Muscle of leg (tissue), 11 donors: ENCODE measurements around the gene CCDC73. TPM values are rescaled to one million over a fixed set of nuclear protein-coding genes. Genes with fewer than 3 reads are reported as not detected.
"Not testable (repeated sequence)": the region's sequence is repeated elsewhere in the genome, so short reads cannot be mapped to it uniquely, and the experiment has no call there.

Experiments used
- DNase-seq: peaks from one replicate; pipeline ENCODE4 v3.0.0; 2013
- H3K27ac ChIP-seq: one replicate; pipeline ENCODE4 v1.5.1; 2013; ENCODE audit warnings: mild to moderate bottlenecking, low read length, control low read depth
- H3K27me3 ChIP-seq: one replicate; pipeline ENCODE4 v1.6.1; 2013; ENCODE audit warnings: low read length; ENCODE audit not compliant: control insufficient read depth, insufficient read depth
- H3K36me3 ChIP-seq: one replicate; pipeline ENCODE4 v1.6.1; 2013; ENCODE audit warnings: low read length; ENCODE audit not compliant: control insufficient read depth, insufficient read depth
- H3K4me1 ChIP-seq: one replicate; pipeline ENCODE4 v1.6.1; 2013; ENCODE audit warnings: low read length; ENCODE audit not compliant: control insufficient read depth, insufficient read depth
- H3K4me3 ChIP-seq: one replicate; pipeline ENCODE4 v1.5.1; 2013; ENCODE audit warnings: low read length, control low read depth
- H3K9me3 ChIP-seq: replicated peaks from 2 replicates; pipeline ENCODE4 v1.6.1; 2013; ENCODE audit warnings: low read depth, low read length; ENCODE audit not compliant: control insufficient read depth
- WGBS: methylation state at CpG from one replicate; pipeline ENCODE4 v1.1.5; 2013; ENCODE audit warnings: missing lambda C conversion rate; ENCODE audit not compliant: insufficient coverage; 5-methylcytosine and 5-hydroxymethylcytosine counted together
- polyA plus RNA-seq, 8 donors: library from polyadenylated mRNA; unstranded; fragments of 120-200 nt; gene quantifications; one replicate each; pipeline versions ENCODE4 v1.2.1 to v1.2.3, GENCODE V29; 2013; ENCODE audit warnings: inconsistent platforms in 1 of 8, low replicate concordance in 1 of 8; ENCODE audit not compliant: insufficient read length in 8 of 8, insufficient read depth in 1 of 8
- total RNA-seq: library from RNA; stranded (reverse); fragments of 120-200 nt; gene quantifications from one replicate; pipeline ENCODE4 v1.2.4, GENCODE V29; 2013

CCDC73 gene
- total and polyA plus RNA-seq, 9 donors, result 0.02 to 0.42 (median 0.03) TPM; not detected in 5

DNA sequence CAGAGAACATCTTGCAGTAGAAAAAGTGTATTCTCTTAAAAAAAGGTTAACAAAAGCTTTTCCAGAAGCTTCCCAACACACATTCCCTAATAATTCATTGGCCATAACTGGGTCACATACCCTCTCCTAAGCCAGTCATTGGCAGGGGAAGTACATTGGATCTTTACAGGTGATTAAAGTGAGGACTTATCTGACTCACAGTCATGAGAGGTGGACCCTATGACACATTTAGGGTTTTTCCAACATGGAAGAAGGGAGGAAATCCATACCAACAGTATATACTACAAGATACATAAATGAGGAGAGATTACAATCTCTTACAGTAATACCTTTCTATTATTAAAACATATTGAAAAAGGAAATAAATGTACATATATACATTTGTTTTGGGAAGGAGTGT lies 72.2 kb downstream of the CCDC73 start:
- no peak overlapping the region for H3K27ac ChIP-seq
- no peaks in the 10 kb centered on the region for H3K27me3 ChIP-seq
- no peaks in the 10 kb centered on the region for H3K4me1 ChIP-seq
- no peak overlapping the region for H3K4me3 ChIP-seq
- H3K9me3 ChIP-seq, result no peaks in the 10 kb centered on the region
- no peaks in the 10 kb centered on the region for H3K36me3 ChIP-seq
- DNase-seq, result no peak

GRCh38 chr11:32713496-32713895 lies 81.0 kb downstream of the CCDC73 start:
- no peaks in the 10 kb centered on the region for H3K4me1 ChIP-seq
- H3K36me3 ChIP-seq, result no peaks in the 10 kb centered on the region
- WGBS, result no CpG with 5 or more reads among the region's 1 CpG
- H3K9me3 ChIP-seq, result no peaks in the 10 kb centered on the region
- no peak for DNase-seq
- H3K4me3 ChIP-seq, result no peak overlapping the region
- H3K27ac ChIP-seq, result no peak overlapping the region
- no peaks in the 10 kb centered on the region for H3K27me3 ChIP-seq

DNA sequence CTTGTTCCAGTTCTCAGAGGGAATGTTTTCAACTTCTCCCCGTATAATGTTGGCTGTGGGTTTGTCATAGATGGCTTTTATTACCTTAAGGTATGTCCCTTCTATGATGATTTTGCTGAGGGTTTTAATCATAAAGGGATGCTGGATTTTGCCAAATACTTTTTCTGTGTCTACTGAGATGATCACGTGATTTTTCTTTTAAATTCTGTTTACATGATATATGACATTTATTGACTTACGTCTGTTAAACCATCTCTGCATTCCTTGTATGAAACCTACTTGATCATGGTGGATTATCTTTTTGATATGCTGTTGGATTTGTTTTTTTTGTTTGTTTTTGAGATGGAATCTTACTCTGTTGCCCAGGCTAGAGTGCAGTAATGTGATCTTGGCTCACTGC lies 85.5 kb downstream of the CCDC73 start:
- not testable (repeated sequence) for H3K4me3 ChIP-seq, H3K27me3 ChIP-seq, H3K4me1 ChIP-seq, DNase-seq, H3K9me3 ChIP-seq, H3K36me3 ChIP-seq, H3K27ac ChIP-seq
- 100% methylated on average over 1 of the region's 3 CpGs for WGBS

DNA sequence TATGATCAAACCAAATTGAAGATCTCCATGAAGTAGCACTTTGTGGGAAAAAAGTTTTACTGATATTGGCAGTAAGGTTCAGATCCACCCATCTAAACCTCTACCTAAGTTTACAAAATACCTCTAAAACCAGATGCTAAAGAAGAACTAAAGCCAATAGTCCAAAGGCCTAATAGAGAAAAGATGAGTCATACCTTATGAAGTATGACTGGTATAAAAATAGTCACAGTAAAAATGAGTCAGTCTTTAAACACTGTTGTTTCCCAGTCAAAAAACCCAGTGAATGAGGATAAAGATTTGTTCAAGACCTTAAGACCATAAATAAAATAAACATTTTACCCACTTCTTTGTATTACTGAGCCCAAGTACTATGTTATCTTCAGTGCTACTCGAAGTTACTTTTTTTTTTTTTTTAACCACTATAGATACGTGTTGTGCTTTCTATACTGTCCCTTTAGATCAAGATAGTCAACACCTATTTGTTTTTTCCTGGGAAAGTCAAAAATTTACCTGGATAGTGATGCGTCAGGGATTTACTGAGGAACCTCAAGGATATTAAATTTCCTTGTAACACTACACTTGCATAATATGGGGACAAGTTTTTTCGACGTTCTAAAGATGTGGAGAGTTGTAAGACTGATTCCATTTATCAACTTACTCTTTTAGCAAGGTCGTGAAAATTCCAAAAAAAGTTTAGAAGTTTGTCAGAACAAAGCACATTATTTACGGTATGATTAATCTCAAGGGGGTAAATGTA lies 87.3 kb downstream of the CCDC73 start:
- H3K9me3 ChIP-seq, result peaks cover 4% of the 10 kb centered on the region
- H3K4me1 ChIP-seq, result no peaks in the 10 kb centered on the region
- DNase-seq, result no peak
- H3K36me3 ChIP-seq, result no peaks in the 10 kb centered on the region
- no peaks in the 10 kb centered on the region for H3K27me3 ChIP-seq
- WGBS, result no CpG with 5 or more reads among the region's 7 CpGs
- no peak overlapping the region for H3K4me3 ChIP-seq
- H3K27ac ChIP-seq, result no peak overlapping the region

GRCh38 chr11:32705309-32706033 lies 89.0 kb downstream of the CCDC73 start:
- 92% methylated on average over 9 of the region's 12 CpGs for WGBS
- Histone ChIP-seq H3K4me3 (no peak overlapping the region), H3K27ac (no peak overlapping the region), H3K4me1 (no peaks in the 10 kb centered on the region), H3K27me3 (no peaks in the 10 kb centered on the region), H3K9me3 (peaks cover 4% of the 10 kb centered on the region), H3K36me3 (no peaks in the 10 kb centered on the region)
- DNase-seq, result no peak

DNA sequence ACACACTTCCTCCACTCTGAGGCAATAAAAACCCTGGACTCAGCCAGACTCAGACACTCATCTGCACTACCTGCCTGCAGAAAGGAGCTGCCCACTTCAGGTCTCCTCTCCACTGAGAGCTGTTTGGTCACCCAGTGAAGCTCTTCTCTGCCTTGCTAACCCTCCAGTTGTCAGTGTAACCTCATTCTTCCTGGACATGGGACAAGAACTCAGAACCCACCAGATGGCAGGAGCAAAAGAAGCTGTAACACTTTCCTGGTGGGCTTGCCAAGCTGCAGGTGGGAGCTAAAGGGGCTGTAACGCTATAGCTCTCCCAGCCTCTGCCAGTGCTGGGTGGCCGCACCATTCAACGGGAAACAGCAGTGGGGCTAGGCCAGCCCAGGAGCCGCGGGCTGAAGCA lies 89.7 kb downstream of the CCDC73 start:
- H3K4me1 ChIP-seq, result no peaks in the 10 kb centered on the region
- H3K27me3 ChIP-seq, result no peaks in the 10 kb centered on the region
- H3K9me3 ChIP-seq, result peaks cover 4% of the 10 kb centered on the region
- no peak overlapping the region for H3K27ac ChIP-seq
- no peak for DNase-seq
- no peaks in the 10 kb centered on the region for H3K36me3 ChIP-seq
- 100% methylated on average over 1 of the region's 5 CpGs for WGBS
- no peak overlapping the region for H3K4me3 ChIP-seq

GRCh38 chr11:32704261-32704660 lies 90.2 kb downstream of the CCDC73 start:
- no peak for DNase-seq
- Histone ChIP-seq H3K27ac (no peak overlapping the region), H3K4me3 (no peak overlapping the region), H3K36me3 (no peaks in the 10 kb centered on the region), H3K9me3 (peaks cover 4% of the 10 kb centered on the region), H3K27me3 (no peaks in the 10 kb centered on the region), H3K4me1 (no peaks in the 10 kb centered on the region)
- 98% methylated on average over 6 of the region's 6 CpGs for WGBS

DNA sequence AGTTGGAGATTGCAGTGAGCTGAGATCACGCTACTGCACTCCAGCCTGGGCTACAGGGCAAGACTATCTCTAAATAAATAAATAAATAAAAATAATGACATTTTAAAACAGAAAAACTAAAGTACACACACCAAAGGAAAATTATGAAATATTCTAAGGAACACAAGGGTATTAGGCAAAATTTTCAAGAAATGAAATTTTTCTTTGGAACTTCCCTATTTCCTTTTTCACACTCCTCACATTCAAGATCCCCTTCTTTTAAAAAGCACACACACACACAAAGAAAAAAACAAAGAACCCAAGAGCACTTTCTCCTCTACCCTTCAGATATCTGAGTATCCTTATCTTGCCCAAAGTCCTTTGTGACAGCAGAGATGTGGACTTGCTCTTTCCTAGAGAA lies 92.8 kb downstream of the CCDC73 start:
- DNase-seq, result no peak
- H3K9me3 ChIP-seq, result peaks cover 4% of the 10 kb centered on the region
- no peaks in the 10 kb centered on the region for H3K36me3 ChIP-seq
- no peak overlapping the region for H3K4me3 ChIP-seq
- no peaks in the 10 kb centered on the region for H3K4me1 ChIP-seq
- no CpG with 5 or more reads among the region's 1 CpG for WGBS
- no peaks in the 10 kb centered on the region for H3K27me3 ChIP-seq
- H3K27ac ChIP-seq, result no peak overlapping the region

GRCh38 chr11:32698579-32698978 lies 95.9 kb downstream of the CCDC73 start:
- Histone ChIP-seq H3K27ac (no peak overlapping the region), H3K4me3 (no peak overlapping the region), H3K27me3 (no peaks in the 10 kb centered on the region), H3K36me3 (no peaks in the 10 kb centered on the region), H3K9me3 (no peaks in the 10 kb centered on the region), H3K4me1 (no peaks in the 10 kb centered on the region)
- WGBS, result no CpG with 5 or more reads among the region's 2 CpGs
- DNase-seq, result no peak

DNA sequence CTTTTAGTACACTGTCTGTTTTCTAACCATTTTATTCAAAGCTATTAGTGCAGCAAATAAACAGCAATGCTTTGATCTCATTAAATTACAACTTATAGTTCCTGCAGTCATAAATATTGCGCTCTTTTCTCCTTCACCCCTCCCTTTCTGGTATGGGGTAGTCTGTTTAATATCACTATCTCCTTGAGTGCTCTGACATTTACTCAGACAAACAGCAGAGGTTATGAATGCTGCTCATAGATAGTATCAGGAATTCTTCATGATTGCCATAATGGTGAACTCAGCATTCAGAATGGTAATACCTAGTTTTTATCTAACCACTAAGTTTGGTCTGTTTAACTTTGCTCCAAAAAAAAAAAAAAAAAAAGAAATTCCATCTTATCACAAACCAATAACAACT lies 123.4 kb downstream of the CCDC73 start:
- no peak for DNase-seq
- WGBS, result no CpG with 5 or more reads among the region's 1 CpG
- Histone ChIP-seq H3K27ac (no peak overlapping the region), H3K4me1 (no peaks in the 10 kb centered on the region), H3K36me3 (no peaks in the 10 kb centered on the region), H3K9me3 (peaks cover 2% of the 10 kb centered on the region), H3K4me3 (no peak overlapping the region), H3K27me3 (no peaks in the 10 kb centered on the region)
